ENCODE data around the gene CCDC85C.

Gene CCDC85C

DNA sequence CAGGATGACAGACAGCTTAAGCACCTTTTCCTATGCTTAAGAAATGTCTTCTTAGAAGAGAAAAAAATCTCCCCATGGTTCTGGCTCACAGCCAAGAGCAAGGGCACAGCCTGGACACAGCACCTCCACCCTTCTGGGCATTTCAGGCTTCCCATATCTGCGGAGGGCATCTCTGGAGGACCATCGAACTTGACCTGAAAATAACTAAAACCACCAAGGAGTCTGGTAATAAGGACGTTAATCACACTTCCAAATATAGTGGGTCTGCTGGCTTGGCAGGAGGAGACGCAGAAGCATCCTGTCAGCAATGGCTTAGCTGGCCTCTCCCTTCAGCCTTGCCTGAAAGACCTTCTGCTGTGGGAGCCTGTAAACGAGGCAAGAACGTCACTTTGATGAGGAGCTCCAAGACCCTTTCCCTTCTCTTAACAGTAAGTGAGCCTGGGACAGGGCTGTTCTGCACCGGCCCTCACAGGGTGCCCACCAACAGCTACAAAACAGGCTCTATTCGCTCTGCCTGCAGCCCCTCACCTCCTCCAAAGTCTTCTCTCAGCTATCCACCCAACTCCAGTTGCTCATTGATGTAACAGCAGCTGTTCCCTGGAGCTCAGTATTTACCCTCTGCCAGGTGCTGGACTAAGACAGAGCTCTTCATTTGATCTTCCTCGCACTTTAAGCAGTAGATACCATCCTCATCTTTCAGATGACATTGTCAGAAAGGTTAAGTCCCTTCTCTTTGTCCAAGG is 136.5 kb downstream of the CCDC85C start:
- no peak for DNase-seq

DNA sequence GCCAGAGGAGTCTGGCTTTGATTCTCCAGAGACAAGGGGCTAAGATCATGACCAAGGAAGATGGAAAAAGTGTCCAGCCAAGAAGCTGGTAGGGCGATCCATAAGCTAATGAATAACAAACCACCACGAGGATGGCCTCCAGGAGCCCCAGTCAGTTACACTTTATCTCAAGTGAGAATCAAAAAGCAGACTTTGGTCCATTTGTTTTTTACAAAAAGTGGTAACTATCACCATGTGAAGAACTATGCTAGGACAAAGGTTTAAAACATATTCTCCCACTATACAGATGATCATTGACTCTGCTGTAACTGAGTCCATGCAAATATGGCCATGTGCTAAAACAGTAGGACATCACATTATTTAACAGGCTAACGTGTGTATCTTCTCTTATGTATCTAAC is 137.2 kb downstream of the CCDC85C start:
- DNase-seq, result no peak

DNA sequence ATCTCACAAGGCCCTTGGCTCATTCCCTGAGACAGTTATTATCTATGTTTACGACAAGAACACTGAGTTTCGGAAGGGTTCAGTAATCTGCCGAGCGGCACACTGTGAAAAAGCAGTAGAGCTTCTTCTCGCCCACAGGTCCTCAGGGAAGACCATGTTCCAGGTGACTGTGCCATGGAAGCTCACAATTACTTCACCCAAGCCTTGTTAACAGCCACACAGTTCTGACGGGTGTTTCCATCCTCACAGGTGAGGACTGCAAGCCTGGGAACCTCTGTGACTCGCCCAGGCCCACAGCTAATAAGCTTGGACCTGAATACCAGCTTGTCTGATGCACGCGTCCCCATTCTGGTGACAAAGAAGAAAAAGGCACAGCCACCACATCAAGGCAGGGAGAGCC is 138.7 kb downstream of the CCDC85C start:
- no peak for DNase-seq

DNA sequence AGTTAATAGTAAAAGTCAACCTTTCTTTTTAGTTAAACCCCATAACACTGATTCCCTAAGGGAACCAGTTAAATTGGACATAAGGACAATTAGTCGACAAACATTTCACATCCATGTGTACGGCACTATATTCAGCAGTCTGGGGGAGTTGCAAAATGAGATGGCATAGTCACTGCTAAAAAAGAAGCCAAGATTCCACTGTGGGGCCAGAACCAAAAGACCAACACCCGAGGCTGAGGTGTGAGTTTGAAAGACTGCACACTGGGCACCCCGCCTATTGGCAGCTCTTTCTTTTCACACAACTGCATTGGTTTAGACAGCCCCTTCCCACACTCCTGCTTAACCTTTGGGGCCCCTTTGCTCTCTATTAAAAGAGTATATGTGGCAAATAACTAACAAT is 140.0 kb downstream of the CCDC85C start:
- DNase-seq, result no peak

DNA sequence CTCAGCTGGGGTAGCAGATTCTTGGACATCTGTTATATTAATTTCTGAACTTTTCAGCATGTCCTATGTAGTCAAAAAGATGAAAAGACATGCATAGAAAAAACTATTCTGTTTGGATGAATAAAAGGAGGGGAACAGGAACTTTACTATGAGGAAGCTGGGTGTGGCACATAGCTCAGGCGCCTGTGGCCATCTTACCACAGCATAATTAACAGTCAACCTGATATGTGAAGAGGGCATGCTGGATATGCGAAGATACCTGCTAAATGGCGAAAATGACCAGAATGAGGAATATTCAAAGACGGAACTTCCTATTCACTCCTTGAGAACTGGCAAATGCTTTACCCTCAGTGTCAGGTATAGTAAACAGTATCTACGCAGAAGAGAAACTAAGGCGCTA is 141.8 kb downstream of the CCDC85C start:
- no peak for DNase-seq

DNA sequence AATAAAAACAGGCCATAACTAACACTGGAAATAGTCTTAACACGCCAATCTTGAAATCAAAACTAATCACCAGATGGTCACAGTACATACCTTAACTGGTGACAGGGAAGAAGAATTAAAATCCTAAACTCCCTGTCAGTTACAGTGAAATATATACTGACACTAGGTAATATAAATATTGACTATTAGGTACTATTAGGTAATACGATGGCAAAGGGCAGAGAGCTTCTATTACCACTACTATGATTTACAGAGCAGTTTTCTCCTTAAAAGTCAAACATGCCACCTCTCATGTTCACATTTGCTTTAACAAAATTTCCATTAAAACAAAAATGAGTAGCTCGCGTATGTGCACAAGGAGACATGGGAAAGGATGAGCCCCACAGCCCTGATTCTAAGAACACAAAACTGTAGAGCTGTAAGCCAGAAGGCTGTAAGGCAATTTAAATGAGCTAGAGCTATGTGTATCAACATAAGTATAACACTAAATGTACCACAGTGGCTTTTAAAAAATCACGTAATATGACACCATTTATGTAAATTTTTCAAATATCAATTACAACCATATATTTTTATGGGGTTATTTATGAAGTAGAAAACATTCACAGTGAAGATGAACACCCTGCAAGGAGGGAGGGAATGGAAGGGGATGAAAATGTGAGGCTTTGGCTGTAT is 142.5 kb downstream of the CCDC85C start:
- no peak for DNase-seq

DNA sequence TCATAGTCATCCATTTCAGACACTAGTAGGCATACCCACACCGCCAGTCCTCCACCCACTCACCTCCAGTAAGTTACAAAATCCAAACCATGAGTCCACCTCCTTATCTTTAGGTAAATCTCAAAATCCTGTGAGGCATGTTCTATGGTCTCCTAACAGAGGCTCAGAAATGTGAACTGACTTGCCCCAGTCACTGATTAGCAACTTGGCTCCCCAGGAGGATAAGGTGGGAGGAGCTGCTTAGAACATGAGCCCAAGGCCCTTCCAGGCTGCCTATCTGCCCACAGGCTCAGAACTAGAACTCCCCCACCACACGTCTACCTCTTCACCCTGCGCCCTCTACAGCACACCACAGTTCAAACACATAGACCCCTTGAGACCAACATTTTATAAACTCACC is 143.2 kb downstream of the CCDC85C start:
- DNase-seq, result no peak

DNA sequence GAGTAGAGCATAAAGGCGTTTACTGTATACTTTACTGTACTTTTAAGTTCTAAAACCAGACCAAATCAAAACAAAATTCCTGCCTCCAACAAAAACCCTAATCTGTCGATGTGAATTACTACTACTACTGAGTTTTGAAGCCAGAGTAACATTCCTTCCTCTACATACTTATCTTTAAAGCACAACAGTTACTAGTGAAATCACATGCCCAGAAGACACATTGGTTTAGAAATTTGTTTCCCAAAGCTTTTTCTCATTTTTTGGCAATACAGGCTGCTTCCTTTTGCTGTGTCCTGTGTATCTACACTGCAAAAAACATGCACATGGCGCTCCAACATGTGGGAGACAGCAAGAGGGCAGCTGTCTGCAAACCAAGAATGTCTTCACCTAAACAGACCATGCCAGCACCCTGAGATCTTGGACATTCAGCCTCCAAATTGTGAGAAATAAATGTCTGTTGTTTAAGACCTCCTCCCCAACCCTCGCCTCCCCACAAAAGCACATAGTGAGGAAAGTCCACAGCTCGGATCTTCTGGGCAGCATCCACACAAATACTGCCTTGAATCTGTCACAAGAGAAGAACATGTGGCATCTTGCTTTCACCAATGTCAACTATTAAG is 144.4 kb downstream of the CCDC85C start:
- no peak for DNase-seq

DNA sequence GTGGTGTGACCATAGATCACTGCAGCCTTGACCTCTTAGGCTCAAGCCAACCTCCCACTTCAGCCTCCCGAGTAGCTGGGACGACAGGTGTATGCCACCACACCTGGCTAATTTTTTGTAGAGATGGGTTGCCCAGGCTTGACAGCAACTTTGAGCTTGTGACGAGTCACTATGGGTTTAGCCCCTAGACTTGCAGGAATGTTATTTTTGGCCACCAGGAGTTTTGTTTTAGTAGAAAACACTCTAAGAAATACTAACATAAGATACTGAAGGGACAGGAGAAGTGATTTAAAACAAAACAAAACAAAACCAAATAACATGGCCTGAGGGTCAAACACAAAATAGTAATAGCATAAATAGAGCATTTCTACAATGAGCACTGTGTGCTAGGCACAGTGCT is 149.8 kb downstream of the CCDC85C start:
- DNase-seq, result no peak

DNA sequence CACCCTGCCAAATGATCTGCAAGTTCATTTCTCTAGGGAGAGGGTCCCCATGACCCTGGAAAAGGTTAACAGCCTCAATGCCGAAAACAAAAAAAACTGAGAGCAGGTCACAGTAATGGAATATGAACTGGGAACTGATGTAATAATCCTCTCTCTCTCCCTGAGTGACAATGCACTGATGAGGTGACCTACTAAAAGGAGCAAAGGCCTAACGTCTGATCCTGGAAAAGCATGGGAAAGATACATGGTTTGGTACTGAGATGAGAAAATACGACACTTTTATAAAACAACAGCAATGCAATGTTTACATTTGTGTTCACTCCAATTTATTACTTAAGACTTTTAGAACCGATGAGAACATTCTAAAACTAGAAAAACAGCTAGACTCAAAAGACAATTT is 151.0 kb downstream of the CCDC85C start:
- no peak for DNase-seq

DNA sequence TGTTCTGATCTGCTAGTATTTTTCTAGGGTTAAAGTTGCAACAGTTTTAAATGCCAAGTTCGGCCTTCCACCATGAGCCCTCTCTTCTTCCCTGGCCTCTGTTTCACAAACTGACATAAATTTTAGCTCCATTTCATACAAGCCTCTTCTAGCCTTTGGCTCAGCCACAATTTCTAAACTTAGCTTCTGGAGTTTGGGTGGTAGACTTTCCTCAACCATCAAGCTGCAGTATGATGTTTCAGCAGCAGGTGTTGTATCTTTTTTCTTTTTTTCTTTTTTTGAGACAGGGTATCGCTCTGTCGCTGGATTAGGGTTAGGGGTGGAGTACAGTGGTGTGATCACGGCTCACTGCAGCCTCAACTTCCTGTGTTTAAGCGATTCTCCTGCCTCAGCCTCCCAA is 152.8 kb downstream of the CCDC85C start:
- DNase-seq, result no peak

DNA sequence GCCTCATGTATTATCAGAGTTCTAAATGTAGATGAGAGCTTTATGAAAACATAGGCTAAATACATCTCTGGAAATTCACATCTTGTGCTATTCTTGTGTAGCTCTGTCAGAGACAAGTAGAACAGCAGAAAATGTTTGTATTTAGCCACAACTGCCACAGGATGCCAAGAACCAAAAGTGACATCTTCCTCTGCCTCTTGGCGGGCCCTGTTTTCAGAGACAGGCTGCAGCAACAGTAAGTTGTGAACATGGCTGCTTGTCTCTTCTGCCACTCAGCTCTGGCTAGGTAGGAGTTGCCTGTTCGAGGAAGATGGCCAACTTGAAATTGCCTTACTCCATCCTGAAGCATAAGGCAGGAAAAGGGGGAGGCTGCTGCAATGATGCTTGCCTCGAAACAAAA is 153.7 kb downstream of the CCDC85C start:
- DNase-seq, result no peak
